Germinal center (tissue), 1 donor: ENCODE measurements around the gene OR52E2.
"Not testable (repeated sequence)": the region's sequence is repeated elsewhere in the genome, so short reads cannot be mapped to it uniquely, and the experiment has no call there.

ENCODE experiments used
- DNase-seq: peaks from one replicate; pipeline ENCODE4 v3.0.0; 2012; ENCODE audit warnings: mixed read lengths, low spot score

OR52E2 gene

DNA sequence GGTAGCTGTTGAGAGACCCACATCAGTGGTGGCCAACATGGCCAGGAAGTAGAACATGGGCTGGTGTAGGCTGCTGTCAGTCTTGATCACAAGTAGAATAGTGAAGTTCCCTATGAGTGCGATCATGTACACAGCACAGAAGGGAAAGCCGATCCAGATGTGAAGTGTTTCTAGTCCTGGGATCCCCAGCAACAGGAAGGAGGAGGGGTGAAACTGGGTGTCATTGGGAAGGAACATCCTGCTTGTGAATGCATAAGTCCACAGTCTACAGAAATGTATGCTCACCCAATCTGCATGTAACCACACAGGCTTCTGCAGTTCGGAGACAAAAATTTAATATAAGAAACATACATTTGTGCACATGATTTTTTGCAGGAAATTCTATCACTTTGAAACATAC lies at the start of gene OR52E2:
Gene OR52E2 (minus strand): TSS at position 237 of the 400 bp plus-strand sequence. CDS start 0 bp downstream, at position 237.
- no peak for DNase-seq

DNA sequence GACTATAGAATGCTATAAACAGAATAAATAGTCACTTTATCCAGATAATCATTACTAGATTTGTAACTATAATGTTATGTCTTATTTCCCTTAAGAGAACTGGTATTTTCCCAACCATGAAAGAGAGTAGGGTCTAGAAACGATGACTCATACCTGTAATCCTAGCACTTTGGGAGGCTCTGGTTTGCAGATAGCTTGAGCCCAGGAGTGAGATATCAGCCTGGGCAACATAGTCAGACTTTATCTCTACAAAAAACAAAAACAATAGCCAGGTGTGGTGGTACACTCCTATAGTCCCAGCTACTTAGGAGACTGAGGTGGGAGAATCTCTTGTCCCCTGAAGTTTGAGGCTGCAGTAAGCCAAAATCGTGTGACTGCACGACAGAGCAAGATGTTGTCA lies 47.9 kb upstream of the OR52E2 start:
- no peak for DNase-seq

GRCh38 chr11:5103066-5103465 lies 43.6 kb upstream of the OR52E2 start:
- no peak for DNase-seq

DNA sequence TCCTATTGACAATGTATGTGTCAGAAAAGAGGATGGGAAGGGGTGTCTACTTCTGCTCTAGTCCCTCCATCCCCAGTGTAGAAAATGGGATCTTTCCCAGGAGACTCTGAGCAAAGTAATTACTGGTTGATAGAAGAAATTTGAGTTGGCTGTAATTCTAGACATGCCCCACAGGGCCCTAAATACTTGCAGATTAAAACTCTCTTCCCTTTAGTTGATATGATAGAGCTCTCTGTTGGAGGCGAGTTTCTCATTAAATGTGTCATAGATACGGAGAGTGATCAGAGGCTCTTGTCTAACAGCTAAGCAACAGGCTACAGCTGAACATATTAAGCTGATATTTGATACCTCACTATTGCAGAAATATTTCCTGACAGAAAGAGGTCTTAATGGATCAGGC lies 42.8 kb upstream of the OR52E2 start:
- no peak for DNase-seq

DNA sequence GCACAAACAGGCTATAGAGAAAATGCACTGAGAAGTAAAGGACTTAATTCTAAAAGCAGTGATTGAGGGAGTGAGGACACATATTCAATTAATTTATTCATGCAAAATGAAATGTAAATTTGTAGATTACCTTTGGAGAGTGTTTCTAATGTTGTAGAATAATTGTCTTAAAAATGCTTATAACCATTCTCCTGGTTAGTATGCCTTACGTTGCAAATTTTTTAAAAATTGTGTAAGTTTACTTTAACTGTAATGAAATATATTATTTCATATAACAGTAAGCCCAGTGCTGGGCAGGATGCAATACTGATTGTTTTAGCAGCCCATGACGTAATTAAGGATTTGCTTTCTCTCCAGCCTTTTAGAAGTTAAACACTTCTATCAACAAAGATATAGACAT lies 36.6 kb upstream of the OR52E2 start:
- DNase-seq, result no peak

DNA sequence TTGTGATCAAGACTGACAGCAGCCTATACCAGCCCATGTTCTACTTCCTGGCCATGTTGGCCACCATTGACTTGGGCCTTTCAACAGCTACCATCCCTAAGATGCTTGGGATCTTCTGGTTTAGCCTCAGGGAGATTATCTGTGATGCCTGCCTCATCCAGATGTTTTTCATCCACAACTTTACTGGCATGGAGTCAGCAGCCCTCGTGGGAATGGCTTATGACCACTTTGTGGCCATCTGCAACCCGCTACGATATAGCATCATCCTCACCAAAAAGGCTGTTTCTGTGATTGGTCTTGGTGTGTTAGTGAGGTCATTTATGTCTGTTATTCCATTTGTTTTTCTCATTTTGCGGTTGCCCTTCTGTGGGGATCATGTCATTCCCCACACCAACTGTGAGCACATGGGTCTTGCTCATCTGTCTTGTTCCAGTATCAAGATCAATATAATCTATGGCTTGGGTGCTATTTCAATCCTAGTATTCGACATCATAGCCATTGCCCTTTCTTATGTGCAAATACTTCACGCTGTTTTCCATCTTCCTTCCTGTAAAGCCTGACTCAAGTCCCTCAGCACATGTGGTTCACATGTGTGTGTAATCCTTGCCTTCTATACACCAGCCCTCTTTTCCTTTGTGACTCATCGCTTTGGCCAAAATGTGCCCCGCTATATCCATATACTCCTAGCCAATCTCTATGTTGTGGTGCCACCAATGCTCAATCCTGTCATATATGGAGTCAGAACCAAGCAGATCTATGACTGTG lies 33.6 kb upstream of the OR52E2 start:
- no peak for DNase-seq

GRCh38 chr11:5090668-5091067 lies 31.2 kb upstream of the OR52E2 start:
- DNase-seq, result no peak

DNA sequence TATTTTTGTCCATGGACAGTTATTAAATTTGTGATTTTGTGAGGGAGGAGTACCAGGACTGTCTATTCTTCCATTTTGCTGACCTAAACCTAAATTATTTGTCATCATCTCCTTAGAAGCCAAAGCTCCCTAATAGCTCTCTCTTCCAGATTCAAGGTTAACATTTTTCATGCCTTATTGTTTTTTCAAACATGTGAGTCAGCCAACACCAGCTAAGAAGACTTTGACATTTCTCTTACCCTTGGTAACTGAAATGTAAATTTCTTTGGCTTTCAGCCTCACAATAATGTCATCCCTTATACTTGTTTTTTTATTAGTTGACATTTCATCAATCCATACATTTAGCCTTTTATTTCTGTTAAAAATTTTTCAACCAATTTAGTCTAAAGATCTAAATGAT lies 29.1 kb upstream of the OR52E2 start:
- no peak for DNase-seq

- no peak for DNase-seq
Measured at GRCh38 chr11:5083602-5084001, 24.2 kb upstream of the OR52E2 start.

DNA sequence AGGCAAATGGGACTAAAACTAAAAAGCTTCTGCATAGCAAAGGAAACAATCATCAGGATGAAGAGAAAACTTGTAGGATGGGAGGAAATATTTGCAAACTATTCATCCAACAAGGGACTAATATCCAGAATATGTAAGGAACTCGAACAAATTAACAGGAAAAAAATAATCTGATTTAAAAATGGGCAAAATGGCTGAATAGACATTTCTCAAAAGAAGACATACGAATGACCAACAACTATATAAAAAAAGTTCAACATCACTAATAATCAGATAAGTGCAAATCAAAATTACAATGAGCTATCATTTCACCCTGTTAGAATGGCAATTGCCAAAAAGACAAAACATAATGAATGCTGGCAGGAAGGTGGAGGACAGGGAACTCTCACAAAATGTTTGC lies 22.0 kb upstream of the OR52E2 start:
- DNase-seq, result no peak

- DNase-seq, result no peak
Measured at GRCh38 chr11:5071799-5072198, 12.4 kb upstream of the OR52E2 start.

- no peak for DNase-seq
Measured at GRCh38 chr11:5069272-5069671, 9.8 kb upstream of the OR52E2 start, which contains the start of gene OR52E1. TSS of gene OR52E1 (plus strand) at chr11:5069572.

DNA sequence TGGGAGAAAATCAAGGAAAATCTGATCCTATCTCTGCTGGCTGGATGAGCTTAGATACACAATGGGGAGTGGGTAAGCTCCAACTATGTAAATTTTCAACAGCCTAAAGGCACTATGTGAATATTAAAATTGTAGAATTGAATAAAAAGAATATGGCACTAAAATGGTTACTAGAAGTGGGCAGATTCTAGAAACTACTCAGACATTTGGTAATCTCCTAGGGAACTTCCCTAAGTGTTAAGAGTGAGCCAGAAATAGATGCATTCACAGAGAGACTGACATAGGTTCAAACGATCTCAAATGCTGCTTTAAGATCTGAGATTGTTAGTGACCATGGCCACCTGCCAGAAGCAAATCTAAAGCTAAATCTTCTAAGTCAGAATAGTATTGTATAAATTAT lies 5.6 kb upstream of the OR52E2 start:
- DNase-seq, result no peak

DNA sequence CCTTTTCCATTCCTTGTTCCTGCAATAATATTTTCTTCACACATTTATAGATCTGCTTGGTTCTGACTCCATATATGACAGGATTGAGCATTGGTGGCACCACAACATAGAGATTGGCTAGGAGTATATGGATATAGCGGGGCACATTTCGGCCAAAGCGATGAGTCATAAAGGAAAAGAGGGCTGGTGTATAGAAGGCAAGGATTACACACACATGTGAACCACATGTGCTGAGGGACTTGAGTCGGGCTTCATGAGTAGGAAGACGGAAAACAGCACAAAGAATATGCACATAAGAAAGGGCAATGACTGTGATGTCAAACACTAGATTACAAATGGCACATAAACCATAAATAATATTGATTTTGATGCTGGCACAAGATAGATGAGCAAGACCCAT lies 748 bp downstream of the OR52E2 start:
- not testable (repeated sequence) for DNase-seq

GRCh38 chr11:5046754-5047330 lies 12.6 kb downstream of the OR52E2 start:
- no peak for DNase-seq

DNA sequence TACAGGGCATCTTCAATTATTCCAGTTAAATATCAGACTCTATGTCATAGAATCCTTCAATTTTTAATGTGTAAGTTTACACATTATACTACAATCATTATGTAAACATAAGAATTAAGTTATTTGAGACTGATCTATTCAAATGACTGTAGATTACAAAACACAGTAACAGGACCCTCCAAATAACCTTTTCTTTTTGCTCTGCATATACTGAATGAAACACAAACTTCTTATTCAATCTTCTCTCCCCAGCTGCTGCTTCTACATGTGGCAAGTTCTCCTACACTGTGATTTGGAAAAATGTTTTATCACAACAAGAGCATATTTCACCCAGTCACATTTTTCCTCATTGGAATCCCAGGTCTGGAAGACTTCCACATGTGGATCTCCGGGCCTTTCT lies 13.2 kb downstream of the OR52E2 start, which contains the start of gene OR52J3:
Gene OR52J3 (plus strand): TSS at position 301 of the 400 bp plus-strand sequence. CDS start 0 bp downstream, at position 301.
- DNase-seq, result no peak

DNA sequence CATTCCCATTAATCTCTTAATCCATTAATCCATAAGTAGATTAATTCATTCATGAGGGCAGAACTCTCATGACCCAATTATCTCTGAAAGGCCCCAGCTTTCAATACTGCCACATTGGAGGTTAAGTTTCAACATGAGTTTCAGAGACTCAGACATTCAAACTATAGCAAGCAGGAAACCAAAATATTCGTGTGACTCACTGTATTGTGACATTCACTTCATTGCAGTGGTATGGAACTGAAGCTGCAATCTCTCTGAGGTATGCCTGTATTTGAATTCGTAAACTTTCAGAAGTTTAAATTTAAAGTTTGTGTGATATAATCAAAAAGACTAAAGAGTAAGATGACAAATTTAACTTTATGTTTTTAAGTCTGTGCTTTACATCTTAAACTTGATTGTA lies 16.0 kb downstream of the OR52E2 start:
- no peak for DNase-seq

GRCh38 chr11:5042091-5042490 lies 17.3 kb downstream of the OR52E2 start:
- no peak for DNase-seq

DNA sequence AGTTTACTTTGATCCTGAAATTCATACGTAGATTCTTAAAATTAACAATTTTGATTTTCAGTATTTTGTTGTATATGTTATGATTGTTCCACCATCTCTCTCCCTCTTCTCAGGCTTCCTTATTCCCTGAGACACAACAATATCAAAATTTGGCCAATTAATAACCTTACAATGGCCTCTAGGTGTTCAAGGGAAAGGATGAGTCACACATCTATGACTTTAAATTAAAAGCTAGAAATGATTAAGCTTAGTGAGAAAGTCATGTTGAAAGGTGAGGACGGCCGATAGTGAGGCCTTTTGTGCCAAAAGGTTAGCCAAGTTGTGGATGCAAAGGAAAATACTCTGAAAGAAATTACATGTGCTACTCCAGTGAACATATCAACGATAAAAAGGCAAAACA lies 18.6 kb downstream of the OR52E2 start:
- DNase-seq, result no peak

GRCh38 chr11:5038341-5038740 lies 21.1 kb downstream of the OR52E2 start:
- no peak for DNase-seq

DNA sequence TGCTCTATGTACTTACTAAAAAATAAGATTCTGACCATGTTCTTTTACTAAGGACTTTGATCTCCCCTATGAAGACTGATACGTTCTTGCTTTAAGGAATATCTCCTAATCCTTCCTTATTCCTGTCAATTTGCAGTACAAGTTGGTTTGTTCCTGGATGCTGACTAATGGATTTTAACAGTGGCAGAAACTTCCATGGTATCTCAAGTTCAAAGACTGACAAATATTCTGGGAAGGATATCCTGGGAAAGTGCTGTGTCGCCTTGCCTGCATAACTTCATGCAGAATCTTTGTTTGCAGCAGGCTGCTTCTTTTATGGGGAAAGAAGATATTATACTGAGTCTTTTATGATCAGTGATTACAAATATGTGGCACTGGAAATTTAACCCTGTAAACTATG lies 21.5 kb downstream of the OR52E2 start:
- no peak for DNase-seq

DNA sequence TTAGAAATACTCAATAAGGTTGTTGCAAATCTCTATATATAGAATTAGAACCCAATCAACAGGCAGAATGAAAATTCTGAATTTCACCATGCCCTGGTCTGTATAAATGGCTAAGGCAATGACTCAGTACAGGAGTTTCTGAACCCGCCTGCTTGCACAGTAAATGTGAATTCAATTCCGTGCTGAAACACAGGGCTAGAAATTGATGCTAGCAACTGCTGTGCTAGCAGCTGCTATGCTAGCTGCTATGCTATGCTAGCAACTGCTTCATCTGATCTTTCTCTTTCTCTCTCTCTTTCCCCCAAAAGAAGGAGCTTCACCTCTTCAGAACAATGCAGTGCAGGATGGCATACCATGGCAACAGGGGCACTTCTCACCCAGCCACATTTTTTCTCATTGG lies 22.8 kb downstream of the OR52E2 start:
- no peak for DNase-seq

DNA sequence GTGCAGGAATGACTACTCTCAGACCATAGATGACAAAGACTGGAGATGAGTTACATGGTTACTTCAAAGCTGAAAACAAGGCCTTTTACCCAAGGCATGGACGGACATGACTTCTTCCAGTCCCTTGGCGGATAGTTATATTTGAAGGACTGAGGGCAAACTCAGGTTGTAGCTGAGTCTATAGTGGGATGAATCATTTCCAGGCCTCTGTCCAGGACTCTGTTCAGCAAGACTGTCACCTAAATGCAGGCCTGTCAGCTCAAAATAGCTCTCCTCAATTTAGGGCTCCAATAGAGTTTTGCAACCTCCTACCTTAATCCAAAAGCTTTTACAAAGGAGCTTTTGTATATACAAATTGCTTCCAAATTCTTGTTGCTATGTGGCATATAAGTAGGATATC lies 37.4 kb downstream of the OR52E2 start:
- no peak for DNase-seq

DNA sequence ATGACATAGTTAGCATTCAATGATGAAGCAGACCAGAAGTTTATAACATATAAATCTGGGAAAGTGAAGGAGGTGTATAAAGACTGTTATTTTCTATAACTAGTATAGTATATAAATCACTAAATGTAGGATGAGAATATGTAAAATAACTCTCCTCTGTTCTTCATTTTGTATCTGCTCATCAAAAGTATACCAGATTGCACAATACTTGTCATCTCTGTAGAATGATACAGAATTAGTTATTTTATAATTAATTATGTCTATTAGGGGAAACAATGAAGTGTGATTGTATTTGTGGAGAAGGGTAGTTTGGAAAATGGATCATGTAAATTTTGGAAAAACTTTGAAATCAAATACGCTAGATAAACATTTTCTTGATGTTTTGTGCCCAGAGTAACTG lies 46.4 kb downstream of the OR52E2 start:
- no peak for DNase-seq
